Dermis blood vessel endothelial cell (primary cell): ENCODE data around the gene UHRF1. TPM values are rescaled to one million over a fixed set of nuclear protein-coding genes. Genes with fewer than 3 reads are reported as not detected.
"Not testable (repeated sequence)": the region's sequence is repeated elsewhere in the genome, so short reads cannot be mapped to it uniquely, and the experiment has no call there.

Source experiments
- DNase-seq: peaks from one replicate; pipeline ENCODE4 v3.0.0; 2010
- total RNA-seq: library from RNA; depleted of rRNA; stranded (reverse); fragments of >200 nt; gene quantifications from 2 replicates; pipeline ENCODE4 v1.2.3, GENCODE V29; 2014

Gene UHRF1
- total RNA-seq, 1 donor from 2014 or later, result 22.0 TPM

GRCh38 chr19:4937060-4937459, 27.8 kb downstream of the UHRF1 start:
- no peak for DNase-seq

GRCh38 chr19:4938461-4938860, 29.2 kb downstream of the UHRF1 start:
- not testable (repeated sequence) for DNase-seq

- no peak for DNase-seq
Measured at GRCh38 chr19:4939466-4939865, 30.2 kb downstream of the UHRF1 start.

GRCh38 chr19:4941638-4942169, 32.4 kb downstream of the UHRF1 start:
- DNase-seq, result not testable (repeated sequence)

- DNase-seq, result not testable (repeated sequence)
Measured at GRCh38 chr19:4950650-4951049, 41.3 kb downstream of the UHRF1 start.

- DNase-seq, result no peak
Measured at GRCh38 chr19:4951656-4952055, 42.4 kb downstream of the UHRF1 start.

- no peak for DNase-seq
Measured at GRCh38 chr19:4952945-4953344, 43.6 kb downstream of the UHRF1 start.

GRCh38 chr19:4954320-4955149, 45.2 kb downstream of the UHRF1 start:
- not testable (repeated sequence) for DNase-seq

GRCh38 chr19:4955274-4955673, 46.0 kb downstream of the UHRF1 start:
- DNase-seq, result no peak

GRCh38 chr19:4957981-4958380, 48.7 kb downstream of the UHRF1 start:
- DNase-seq, result no peak

- DNase-seq, result no peak
Measured at GRCh38 chr19:4962085-4962619, 52.9 kb downstream of the UHRF1 start.

- no peak for DNase-seq
Measured at GRCh38 chr19:4965061-4965460, 55.8 kb downstream of the UHRF1 start.

- DNase-seq, result no peak
Measured at GRCh38 chr19:4966591-4966990, 57.3 kb downstream of the UHRF1 start.

- no peak for DNase-seq
Measured at GRCh38 chr19:4967738-4968461, 58.6 kb downstream of the UHRF1 start.

GRCh38 chr19:4968462-4969291, 59.4 kb downstream of the UHRF1 start, which contains the start of gene KDM4B:
Gene KDM4B, plus strand, starts transcription at chr19:4969113. Its CDS starts 63,778 bp downstream, at chr19:5032891.
- peak; percentile 100 for DNase-seq

GRCh38 chr19:4969292-4969771, 60.0 kb downstream of the UHRF1 start:
- no peak for DNase-seq

GRCh38 chr19:4969772-4970531, 60.7 kb downstream of the UHRF1 start:
- peak; percentile 33 for DNase-seq

- peak; percentile 36 for DNase-seq
Measured at GRCh38 chr19:4970558-4971423, 61.5 kb downstream of the UHRF1 start.

GRCh38 chr19:4971424-4971793, 62.1 kb downstream of the UHRF1 start:
- DNase-seq, result peak; percentile 19

GRCh38 chr19:4971816-4972495, 62.7 kb downstream of the UHRF1 start:
- DNase-seq, result no peak
